Measurements from ENCODE around the gene VSNL1. TPM values are rescaled to one million over a fixed set of nuclear protein-coding genes. Genes with fewer than 3 reads are reported as not detected.

Gene VSNL1
- total RNA-seq, 1 donor from 2014 or later, result 6.1 TPM

DNA sequence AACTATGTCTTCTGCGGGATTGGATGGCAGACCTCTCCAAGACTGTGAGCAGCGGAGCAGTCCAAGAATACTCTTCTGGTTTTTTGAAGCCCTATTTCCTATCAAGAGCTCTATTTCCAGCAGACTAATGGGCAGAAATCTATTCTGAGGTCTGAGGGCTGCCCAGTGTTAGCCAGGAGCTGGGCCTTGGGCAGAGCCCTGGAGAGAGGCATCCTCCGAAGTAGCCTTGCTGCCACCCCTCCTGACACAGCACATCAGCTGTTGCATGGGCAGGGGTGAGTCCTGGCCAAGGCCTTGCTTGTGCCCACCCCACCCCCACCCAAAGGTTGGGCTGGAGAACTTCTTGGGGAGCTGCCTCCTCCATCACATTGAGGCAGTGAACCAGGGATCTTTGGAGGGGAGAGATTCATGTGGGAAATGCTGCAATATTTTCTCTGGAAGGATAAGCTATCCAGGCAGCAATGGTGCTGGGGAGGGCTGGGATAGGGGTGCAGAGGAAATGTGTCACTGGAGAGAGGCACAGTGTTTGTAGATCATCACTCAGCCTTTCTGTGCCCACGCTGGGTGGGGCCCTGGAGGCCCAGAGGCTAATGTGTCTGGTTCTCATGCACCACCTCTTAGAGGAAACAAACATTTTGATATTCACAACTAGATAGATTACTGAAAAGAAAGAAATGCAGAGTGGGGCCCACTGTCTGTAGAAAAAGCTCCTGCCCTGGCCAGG is 104.7 kb downstream of the VSNL1 start:
- Mint-ChIP-seq H3K4me1 (ENCODE audit: low read depth, unreplicated experiment) (no peaks in the 10 kb centered on the region), H3K27ac (ENCODE audit: unreplicated experiment) (no peak overlapping the region), H3K4me3 (ENCODE audit: unreplicated experiment) (no peak overlapping the region), H3K9me3 (ENCODE audit: unreplicated experiment) (peaks cover 5% of the 10 kb centered on the region), H3K36me3 (ENCODE audit: unreplicated experiment) (peaks cover 3% of the 10 kb centered on the region), H3K27me3 (ENCODE audit: unreplicated experiment) (no peaks in the 10 kb centered on the region)
- TF ChIP-seq, protein P1, sequence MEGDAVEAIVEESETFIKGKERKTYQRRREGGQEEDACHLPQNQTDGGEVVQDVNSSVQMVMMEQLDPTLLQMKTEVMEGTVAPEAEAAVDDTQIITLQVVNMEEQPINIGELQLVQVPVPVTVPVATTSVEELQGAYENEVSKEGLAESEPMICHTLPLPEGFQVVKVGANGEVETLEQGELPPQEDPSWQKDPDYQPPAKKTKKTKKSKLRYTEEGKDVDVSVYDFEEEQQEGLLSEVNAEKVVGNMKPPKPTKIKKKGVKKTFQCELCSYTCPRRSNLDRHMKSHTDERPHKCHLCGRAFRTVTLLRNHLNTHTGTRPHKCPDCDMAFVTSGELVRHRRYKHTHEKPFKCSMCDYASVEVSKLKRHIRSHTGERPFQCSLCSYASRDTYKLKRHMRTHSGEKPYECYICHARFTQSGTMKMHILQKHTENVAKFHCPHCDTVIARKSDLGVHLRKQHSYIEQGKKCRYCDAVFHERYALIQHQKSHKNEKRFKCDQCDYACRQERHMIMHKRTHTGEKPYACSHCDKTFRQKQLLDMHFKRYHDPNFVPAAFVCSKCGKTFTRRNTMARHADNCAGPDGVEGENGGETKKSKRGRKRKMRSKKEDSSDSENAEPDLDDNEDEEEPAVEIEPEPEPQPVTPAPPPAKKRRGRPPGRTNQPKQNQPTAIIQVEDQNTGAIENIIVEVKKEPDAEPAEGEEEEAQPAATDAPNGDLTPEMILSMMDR (IDR thresholded peaks at IDR 0.05; ENCODE audit: partially characterized antibody, unreplicated experiment), result no peak
- DNase-seq, result no peak

DNA sequence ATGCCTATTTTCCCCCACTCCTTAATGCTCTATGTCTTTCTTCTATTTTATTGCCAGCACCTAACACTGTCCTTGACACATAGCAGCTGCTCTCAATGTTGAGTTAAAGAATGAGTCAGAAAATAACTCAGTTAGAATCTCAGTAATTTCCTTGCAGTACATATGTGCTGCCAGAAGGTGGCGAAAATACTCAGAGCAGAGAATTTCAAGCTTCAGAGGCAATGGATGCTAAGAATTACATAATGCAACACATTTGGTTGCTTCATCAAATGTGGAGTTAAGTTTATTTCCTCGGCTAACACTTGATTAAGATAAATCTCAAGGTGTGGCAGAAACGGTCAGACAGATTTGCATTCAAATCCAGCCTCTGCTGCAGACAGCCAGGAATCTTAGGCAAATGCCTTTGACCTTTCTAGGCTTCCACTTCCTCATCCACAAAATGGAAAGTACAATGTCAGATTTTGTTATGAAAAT is 105.6 kb downstream of the VSNL1 start:
- Mint-ChIP-seq H3K9me3 (ENCODE audit: unreplicated experiment) (peaks cover 5% of the 10 kb centered on the region), H3K4me3 (ENCODE audit: unreplicated experiment) (no peak overlapping the region), H3K27me3 (ENCODE audit: unreplicated experiment) (peaks cover 1% of the 10 kb centered on the region), H3K4me1 (ENCODE audit: low read depth, unreplicated experiment) (no peaks in the 10 kb centered on the region), H3K27ac (ENCODE audit: unreplicated experiment) (no peak overlapping the region), H3K36me3 (ENCODE audit: unreplicated experiment) (peaks cover 4% of the 10 kb centered on the region)
- no peak for DNase-seq
- TF ChIP-seq, protein P1 (IDR thresholded peaks at IDR 0.05; ENCODE audit: partially characterized antibody, unreplicated experiment), result peak; percentile 92

DNA sequence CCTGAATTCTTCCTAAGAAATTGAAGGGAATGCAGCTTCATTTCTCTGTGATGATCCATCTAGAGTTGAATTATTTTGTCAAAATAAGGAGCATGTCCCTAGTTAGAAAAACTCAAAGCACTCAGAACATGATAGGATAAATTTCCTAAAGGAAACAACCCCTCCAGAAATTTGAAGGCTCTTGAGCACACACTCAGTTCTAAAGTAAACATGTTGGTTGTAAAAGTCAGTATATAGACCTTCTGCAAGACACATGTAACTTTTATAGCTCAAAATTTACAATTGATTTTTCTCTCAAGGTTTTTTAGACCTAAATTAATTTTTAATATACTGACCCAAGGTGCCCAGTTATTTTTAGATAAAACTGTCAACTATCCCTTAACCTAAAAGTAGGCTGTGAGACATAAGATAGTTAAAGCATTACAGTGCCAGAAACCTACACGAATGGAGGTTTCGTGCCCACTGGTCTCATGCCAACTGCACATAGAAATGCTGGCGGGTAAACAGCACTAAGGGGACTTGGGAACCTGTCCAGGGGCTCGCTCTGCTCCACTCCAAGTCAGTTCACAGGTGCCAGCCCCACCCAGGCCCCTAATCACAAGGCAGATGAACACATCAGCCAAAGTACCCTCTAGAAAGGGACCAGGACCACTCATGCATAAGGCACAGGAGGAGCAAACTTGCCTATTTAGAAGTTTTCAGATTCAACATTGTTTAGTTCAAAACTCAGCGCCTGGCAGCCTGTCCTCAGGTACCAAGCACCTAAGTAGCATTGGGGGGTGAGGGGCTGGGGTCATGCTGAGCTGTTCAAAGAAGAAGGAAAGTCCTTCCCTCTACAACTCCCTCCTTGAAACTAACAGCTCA is 106.6 kb downstream of the VSNL1 start:
- Mint-ChIP-seq H3K4me3 (ENCODE audit: unreplicated experiment) (no peak overlapping the region), H3K27me3 (ENCODE audit: unreplicated experiment) (peaks cover 3% of the 10 kb centered on the region), H3K27ac (ENCODE audit: unreplicated experiment) (no peak overlapping the region), H3K36me3 (ENCODE audit: unreplicated experiment) (peaks cover 4% of the 10 kb centered on the region), H3K4me1 (ENCODE audit: low read depth, unreplicated experiment) (no peaks in the 10 kb centered on the region), H3K9me3 (ENCODE audit: unreplicated experiment) (peaks cover 5% of the 10 kb centered on the region)
- TF ChIP-seq, protein P1 (IDR thresholded peaks at IDR 0.05; ENCODE audit: partially characterized antibody, unreplicated experiment), result no peak
- DNase-seq, result no peak

DNA sequence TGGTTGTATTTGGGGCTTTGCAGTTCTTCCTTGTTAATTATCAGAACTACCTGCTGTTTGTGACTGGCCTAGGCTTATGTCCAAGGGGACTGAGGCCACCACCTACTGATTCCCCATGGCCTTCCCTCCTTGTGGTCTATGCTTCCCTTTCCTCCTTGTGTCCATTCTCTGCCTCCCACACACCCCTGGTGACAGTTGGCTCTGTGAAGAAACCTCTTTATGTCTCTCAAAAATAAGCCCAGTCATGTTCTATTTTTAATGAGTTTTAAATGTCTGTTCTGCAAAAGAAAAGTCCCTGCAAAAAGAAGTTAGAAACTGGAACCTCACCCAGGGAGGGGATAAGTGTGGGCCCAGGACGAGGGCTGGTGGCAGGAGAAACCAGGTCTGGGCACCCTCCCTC is 108.1 kb downstream of the VSNL1 start:
- Mint-ChIP-seq H3K9me3 (ENCODE audit: unreplicated experiment) (peaks cover 3% of the 10 kb centered on the region), H3K27me3 (ENCODE audit: unreplicated experiment) (peaks cover 3% of the 10 kb centered on the region), H3K4me1 (ENCODE audit: low read depth, unreplicated experiment) (no peaks in the 10 kb centered on the region), H3K4me3 (ENCODE audit: unreplicated experiment) (no peak overlapping the region), H3K27ac (ENCODE audit: unreplicated experiment) (no peak overlapping the region), H3K36me3 (ENCODE audit: unreplicated experiment) (peaks cover 4% of the 10 kb centered on the region)
- TF ChIP-seq, protein P1 (IDR thresholded peaks at IDR 0.05; ENCODE audit: partially characterized antibody, unreplicated experiment), result no peak
- no peak for DNase-seq
